NCI-H2196 treated with DMSO at 0.1 percent for 48 hours (cell line): ENCODE data around the gene CTNNA2.

Source experiments
- DNase-seq: peaks from one replicate; lab custom pipeline; 2025; ENCODE audit not compliant: unreplicated experiment; lab: John Stamatoyannopoulos, UW

Gene CTNNA2

DNA sequence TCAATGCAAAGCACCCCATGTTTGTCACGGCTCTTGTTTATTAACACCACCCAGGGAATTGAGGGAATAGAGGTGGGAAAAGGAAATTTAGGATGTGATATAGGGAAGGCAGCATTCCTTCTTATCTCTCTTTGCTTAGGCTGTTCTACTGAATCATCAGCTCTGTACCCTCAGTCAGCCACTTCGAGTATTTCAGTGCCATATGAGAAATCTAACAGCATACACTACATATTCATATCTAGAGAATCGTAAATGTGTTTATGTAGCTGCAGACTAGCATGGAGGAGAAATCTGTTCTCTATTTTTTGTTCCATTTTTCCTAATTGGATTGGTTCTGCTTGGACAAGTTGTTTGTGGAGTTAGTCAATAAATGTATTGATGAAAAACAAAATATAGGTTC lies 187.8 kb downstream of the CTNNA2 start:
- DNase-seq, result no peak

- DNase-seq, result no peak
Measured at GRCh38 chr2:79702905-79703304, 190.1 kb downstream of the CTNNA2 start.

DNA sequence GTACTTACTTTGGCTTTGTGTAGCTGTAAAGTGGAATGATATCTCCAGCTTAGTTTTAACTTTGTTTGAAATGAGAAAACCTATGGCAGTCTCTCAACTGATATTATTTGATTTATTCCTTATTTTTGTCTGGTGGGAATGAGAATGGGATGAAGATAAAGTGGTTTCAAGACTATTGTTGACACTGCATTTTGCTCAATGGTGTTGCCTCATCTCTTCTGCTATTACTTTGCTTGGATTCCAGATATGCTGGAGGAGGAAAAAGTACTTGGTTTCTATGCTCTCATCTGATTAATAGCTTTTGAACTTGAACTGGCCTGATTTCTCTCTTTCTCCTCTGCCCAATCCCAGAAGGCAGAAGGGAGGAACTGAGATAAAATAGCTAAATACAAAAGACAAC lies 198.2 kb downstream of the CTNNA2 start:
- DNase-seq, result no peak

DNA sequence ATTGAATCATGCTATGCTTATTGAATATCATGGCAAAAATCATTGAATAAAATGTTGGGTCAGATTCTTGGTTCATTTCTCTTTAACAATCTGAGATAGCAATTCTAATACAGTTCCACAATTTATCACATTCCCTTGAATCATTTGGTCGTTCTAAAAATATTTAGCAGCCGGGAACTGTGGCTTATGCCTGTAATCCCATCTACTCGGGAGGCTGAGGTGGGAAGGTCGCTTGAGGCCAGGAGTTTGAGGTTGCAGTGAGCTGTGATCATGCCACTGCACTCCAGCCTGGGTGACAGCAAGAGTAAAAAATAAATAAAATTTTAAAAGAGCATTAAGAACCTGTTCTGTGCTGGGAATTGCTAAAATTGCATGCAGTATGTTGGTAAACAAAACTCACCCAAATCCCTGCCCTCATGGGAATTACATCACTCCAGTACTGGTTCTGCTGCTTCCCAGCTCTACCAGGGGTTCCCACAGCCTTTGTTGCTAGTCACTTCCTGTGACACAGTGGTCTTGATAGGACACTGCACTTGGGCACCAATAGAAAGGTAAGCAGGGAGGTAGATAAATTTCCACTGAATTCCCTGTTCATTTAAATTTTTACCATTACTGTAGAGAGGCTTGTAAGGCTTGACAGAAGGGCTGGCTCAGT lies 200.4 kb downstream of the CTNNA2 start:
- no peak for DNase-seq

GRCh38 chr2:79714283-79714682 lies 201.4 kb downstream of the CTNNA2 start:
- DNase-seq, result no peak

DNA sequence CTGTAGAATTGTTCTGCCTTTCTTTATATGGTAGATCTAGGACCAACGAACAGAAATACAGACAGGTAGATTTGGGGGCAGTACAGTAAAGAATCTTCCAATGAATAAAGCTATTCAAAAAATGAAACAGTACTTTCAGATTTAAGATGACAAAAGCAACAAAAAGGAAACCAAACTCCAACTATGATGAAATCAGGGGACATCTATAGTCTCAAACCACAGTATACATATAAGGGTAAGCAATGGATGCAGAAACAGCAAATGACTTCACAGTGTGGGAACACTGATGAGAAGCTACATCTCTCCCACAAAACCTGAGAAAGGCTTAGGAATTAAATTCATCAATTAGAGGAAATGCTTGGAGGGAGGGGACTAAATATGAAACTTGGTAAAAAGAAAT lies 202.5 kb downstream of the CTNNA2 start:
- no peak for DNase-seq

- no peak for DNase-seq
Measured at GRCh38 chr2:79716266-79716665, 203.4 kb downstream of the CTNNA2 start.

- no peak for DNase-seq
Measured at GRCh38 chr2:79717364-79718007, 204.6 kb downstream of the CTNNA2 start.

DNA sequence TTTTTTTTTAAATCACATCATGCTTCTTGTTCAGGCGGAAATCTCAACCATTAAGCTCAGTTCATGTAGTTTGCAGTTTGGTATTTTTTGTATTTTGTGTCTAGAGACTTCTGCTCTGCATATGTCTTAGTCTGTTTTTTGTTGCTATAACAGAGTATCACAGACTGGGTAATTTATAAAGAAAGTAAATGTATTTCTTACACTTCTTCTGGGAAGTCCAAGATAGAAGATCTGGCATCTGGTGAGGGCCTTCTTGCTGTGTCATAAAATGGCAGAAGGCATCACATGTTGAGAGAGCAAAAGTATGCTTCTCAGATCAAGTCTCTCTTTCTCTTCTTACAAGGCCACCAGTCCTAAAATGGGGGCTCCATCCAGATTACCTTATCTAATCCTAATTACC lies 208.2 kb downstream of the CTNNA2 start:
- no peak for DNase-seq

DNA sequence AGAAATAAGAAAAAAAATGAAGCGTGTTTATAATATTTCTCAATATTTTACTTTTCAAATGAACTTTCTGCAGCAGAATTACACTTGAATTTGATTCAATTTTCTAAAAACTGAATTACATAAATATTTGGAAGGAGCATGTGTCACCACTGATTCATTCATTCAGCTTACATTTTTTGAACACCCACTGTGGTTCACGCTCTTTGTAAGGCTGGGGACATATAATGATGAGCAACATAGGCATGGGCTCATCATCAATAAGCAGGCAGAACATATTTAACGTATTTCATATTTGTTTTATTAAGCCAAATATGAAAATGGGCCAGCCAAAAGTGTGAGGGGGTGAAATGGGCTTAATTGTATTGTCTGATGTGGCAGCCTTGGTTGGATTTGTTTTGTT lies 209.1 kb downstream of the CTNNA2 start:
- no peak for DNase-seq

GRCh38 chr2:79723830-79724229 lies 211.0 kb downstream of the CTNNA2 start:
- no peak for DNase-seq

GRCh38 chr2:79729532-79729931 lies 216.7 kb downstream of the CTNNA2 start:
- no peak for DNase-seq

- DNase-seq, result no peak
Measured at GRCh38 chr2:79734518-79734917, 221.7 kb downstream of the CTNNA2 start.

DNA sequence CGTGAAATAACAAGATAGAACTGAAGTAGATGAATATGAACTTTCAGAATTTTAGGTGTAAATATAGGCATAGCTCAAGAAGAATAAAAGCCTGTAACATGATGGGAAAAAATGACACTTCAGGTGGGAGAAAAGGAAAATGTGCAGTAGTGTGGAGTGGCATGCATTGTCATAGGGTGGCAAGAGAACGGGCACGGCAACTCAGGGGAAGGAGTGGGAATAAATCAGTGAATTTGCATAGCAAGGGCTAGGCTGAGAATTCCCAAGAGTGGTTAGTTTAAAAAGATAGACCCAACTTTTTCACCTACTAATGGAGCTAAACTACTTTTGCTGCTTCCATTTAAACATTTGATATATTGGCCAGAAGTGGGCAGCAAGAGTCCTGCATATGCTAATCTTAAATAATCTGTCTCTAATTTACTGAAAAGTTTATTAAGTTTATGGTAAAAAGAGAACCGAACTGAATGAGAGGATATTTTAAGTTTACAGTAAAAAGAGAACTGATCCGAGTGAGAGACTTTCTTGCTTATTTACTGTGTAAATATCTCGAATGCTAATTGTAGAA lies 228.1 kb downstream of the CTNNA2 start:
- DNase-seq, result no peak

DNA sequence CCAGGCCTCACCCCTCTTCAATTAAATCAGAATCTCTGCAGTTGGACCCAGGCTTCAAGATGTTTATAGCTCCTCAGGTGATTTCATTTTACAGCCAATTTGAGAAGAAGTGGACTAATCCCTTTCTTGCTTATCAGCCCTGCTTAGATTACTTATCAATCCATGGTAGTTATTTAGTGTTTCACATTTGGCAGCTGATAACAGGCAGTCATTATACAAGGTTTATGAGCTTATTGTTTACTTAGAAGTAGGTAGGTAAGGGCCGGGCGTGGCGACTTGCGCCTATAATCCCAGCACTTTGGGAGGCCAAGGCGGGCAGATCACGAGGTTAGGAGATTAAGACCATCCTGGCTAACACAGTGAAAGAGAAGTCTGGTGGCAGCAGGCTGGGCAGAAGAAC lies 237.5 kb downstream of the CTNNA2 start:
- DNase-seq, result no peak

DNA sequence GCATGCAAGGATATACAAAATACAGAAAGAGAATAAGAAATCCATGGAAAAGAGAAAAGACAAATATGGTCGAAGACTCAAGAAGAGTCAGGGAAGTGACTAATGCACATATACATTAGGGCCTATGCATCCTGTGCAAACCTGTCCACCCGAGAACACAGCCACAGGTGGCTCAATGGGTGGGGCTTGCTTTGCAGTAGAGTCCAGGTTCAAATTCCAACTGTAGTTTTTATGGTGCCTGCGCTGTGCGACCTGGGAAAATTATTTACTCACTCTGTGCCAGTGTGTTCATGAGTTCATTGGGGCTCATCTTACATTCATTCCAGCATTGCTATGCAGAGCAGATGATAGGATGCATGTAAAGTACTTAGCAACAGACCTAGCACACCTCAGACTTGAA lies 244.7 kb downstream of the CTNNA2 start:
- DNase-seq, result no peak

DNA sequence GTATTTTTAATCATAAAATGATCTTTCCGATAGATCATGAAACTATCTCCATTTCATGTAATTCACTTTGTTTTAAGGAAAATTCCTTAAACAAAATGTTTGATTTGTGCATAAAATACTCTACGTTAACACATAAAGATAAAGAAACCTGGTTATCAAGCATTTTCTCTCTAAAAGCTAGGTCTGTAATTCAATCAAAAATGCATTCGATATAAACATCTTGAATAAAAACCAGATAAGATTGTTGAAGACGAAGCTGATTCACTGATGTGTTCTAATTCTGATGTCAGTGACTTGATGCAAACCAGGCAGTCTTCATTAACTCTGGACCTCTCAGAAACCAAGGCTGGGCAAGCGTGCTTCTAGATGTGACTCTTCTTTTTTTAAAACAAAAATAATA lies 245.2 kb downstream of the CTNNA2 start:
- DNase-seq, result no peak

DNA sequence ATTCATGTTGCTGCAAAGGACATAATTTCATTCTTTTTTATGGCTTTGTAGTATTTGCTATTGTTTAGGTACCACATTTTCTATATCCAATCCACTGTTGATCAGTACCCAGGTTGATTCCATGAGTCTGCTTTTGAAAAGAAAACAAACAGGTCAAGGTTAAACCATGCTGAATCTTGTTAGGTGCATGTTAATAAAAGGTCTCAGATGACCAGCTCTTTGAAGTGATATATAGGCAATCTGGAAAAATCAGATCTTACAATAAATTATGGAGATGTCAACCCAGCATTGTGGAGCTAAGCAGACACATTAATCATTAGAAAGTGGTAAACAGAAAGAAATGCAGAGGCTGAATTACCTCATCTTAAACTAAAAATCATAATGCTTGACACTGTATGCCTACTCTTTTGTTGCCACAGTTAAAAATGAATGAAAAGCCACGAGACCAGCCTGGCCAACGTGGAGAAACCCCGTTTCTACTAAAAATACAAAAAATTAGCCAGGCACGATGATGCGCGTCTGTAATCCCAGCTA lies 246.0 kb downstream of the CTNNA2 start:
- no peak for DNase-seq

DNA sequence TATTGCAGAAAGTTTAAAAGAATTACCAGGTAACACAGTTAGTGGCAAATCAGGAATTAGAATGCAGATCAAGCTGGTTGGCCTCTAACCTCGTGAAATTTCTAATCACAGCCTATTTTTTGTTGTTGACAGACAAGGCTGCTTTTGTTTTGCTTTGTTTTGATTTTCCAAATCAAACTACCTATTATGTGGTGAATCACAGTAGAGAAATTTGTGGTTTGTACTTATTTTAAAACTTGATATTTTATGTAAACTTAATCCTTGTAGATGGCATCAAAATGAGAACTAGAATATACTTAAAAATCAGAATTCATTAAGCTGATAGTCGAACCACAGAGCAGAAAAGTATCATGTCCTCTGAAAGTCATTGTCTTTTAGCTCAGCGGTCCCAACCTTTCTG lies 258.1 kb downstream of the CTNNA2 start:
- DNase-seq, result no peak

DNA sequence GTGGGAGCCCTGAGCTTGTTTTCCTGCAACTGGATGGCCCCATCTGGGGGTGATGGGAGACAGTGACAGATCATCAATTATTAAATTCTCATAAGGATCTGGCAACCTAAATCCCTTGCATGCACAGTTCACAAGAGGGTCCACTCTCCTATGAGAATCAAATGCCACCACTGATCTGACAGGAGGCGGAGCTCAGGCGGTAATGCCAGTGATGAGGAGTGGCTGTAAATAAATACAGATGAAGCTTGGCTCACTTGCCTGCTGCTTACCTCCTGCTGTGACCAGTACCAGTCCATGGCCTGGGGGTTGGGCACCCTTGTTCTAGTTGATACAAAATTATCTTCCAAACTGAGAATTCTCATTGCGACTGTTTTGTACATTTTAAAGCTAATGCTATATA lies 258.6 kb downstream of the CTNNA2 start:
- no peak for DNase-seq

- no peak for DNase-seq
Measured at GRCh38 chr2:79774016-79774415, 261.2 kb downstream of the CTNNA2 start.

GRCh38 chr2:79776461-79776860 lies 263.6 kb downstream of the CTNNA2 start:
- no peak for DNase-seq

DNA sequence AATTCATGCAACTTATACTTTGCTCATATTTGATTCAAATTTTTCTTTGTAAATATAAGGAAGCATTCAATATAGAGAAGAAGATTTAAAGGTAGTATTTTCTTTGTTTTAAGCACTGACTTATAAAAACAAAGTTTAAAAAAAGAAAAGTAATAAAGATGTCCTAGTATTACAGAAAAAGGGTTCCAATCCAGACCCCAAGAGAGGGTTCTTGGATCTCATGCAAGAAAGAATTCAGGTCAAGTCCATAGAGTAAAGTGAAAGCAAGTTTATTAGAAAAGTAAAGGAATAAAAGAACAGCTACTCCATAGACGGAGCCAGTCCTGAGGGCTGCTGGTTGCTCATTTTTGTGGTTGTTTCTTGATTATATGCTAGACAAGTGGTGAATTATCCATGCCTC lies 267.9 kb downstream of the CTNNA2 start:
- no peak for DNase-seq
